Left ventricle myocardium inferior (tissue), 1 donor: ENCODE measurements around the gene HMGB4. TPM values are rescaled to one million over a fixed set of nuclear protein-coding genes. Genes with fewer than 3 reads are reported as not detected.

Experiments used
- DNase-seq: peaks from one replicate; pipeline ENCODE4 v3.0.0-alpha.2; 2020
- H3K27ac ChIP-seq: fragments of 200-600 bp; replicated peaks from 2 replicates; pipeline ENCODE4 v1.8.0; 2021
- H3K27me3 ChIP-seq: fragments of 200-600 bp; 2 replicates; pipeline ENCODE4 v1.8.0; 2021; ENCODE audit warnings: low read depth
- H3K36me3 ChIP-seq: fragments of 200-600 bp; 2 replicates; pipeline ENCODE4 v1.8.0; 2021
- H3K4me1 ChIP-seq: fragments of 200-600 bp; 2 replicates; pipeline ENCODE4 v1.8.0; 2021
- H3K4me3 ChIP-seq: fragments of 200-600 bp; 2 replicates; pipeline ENCODE4 v1.8.0; 2021; ENCODE audit warnings: mild to moderate bottlenecking, moderate library complexity
- H3K9me3 ChIP-seq: fragments of 200-600 bp; replicated peaks from 2 replicates; pipeline ENCODE4 v1.8.0; 2021
- CTCF ChIP-seq: fragments of 200-600 bp; IDR thresholded peaks from 2 replicates; pipeline ENCODE4 v1.8.0; 2021; ENCODE audit warnings: antibody characterized with exemption, mild to moderate bottlenecking, borderline replicate concordance
- intact Hi-C: fragments of 100-400 bp; cut with micrococcal nuclease; formaldehyde crosslinking; loops from one replicate; pipeline ENCODE4 v1.11.0; 2022
- total RNA-seq: library from RNA; stranded (reverse); fragmentation: NEBNext Ultra II Directional; extraction: Animal tissue kit (Norgen Biotek cat#: 25700); gene quantifications from one replicate; pipeline ENCODE4 v1.2.1, GENCODE V29; 2021
- donor health status: DM: no; HTN: yes; CAD: no; lungs with severe emphysema.

Gene HMGB4
- total RNA-seq, 1 donor from 2014 or later, result not detected

- TF ChIP-seq CTCF, result no peak
- H3K9me3 ChIP-seq, result no peaks in the 10 kb centered on the region
- H3K27me3 ChIP-seq, result peaks cover 60% of the 10 kb centered on the region
- DNase-seq, result no peak
- no peak overlapping the region for H3K27ac ChIP-seq
- H3K4me1 ChIP-seq, result no peaks in the 10 kb centered on the region
- no peaks in the 10 kb centered on the region for H3K36me3 ChIP-seq
- no peak overlapping the region for H3K4me3 ChIP-seq
- intact Hi-C loops, result no loop called here
These were observed 44.0 kb upstream of the HMGB4 start for GRCh38 chr1:33819913-33820311.

- Histone ChIP-seq H3K4me1 (no peaks in the 10 kb centered on the region), H3K36me3 (no peaks in the 10 kb centered on the region), H3K9me3 (no peaks in the 10 kb centered on the region), H3K27me3 (peaks cover 60% of the 10 kb centered on the region), H3K4me3 (no peak overlapping the region), H3K27ac (no peak overlapping the region)
- TF ChIP-seq CTCF, result no peak
- DNase-seq, result no peak
- intact Hi-C loops, result no loop called here
These were observed 43.1 kb upstream of the HMGB4 start for GRCh38 chr1:33820804-33821203.

GRCh38 chr1:33821291-33821690, 42.6 kb upstream of the HMGB4 start:
- intact Hi-C loops, result no loop called here
- DNase-seq, result no peak
- no peaks in the 10 kb centered on the region for H3K4me1 ChIP-seq
- H3K27ac ChIP-seq, result no peak overlapping the region
- no peak for TF ChIP-seq CTCF
- peaks cover 58% of the 10 kb centered on the region for H3K27me3 ChIP-seq
- no peak overlapping the region for H3K4me3 ChIP-seq
- no peaks in the 10 kb centered on the region for H3K36me3 ChIP-seq
- no peaks in the 10 kb centered on the region for H3K9me3 ChIP-seq

- Histone ChIP-seq H3K9me3 (no peaks in the 10 kb centered on the region), H3K27ac (no peak overlapping the region), H3K4me1 (no peaks in the 10 kb centered on the region), H3K4me3 (no peak overlapping the region), H3K36me3 (no peaks in the 10 kb centered on the region), H3K27me3 (peaks cover 56% of the 10 kb centered on the region)
- DNase-seq, result no peak
- intact Hi-C loops, result no loop called here
- TF ChIP-seq CTCF, result no peak
These were observed 41.5 kb upstream of the HMGB4 start for GRCh38 chr1:33822396-33822795.

- H3K9me3 ChIP-seq, result no peaks in the 10 kb centered on the region
- DNase-seq, result no peak
- intact Hi-C loops, result no loop called here
- TF ChIP-seq CTCF, result no peak
- H3K4me1 ChIP-seq, result no peaks in the 10 kb centered on the region
- H3K4me3 ChIP-seq, result no peak overlapping the region
- H3K27me3 ChIP-seq, result peaks cover 60% of the 10 kb centered on the region
- H3K36me3 ChIP-seq, result no peaks in the 10 kb centered on the region
- no peak overlapping the region for H3K27ac ChIP-seq
These were observed 40.5 kb upstream of the HMGB4 start for GRCh38 chr1:33823401-33823800.

GRCh38 chr1:33823830-33824229, 40.0 kb upstream of the HMGB4 start:
- Histone ChIP-seq H3K27ac (no peak overlapping the region), H3K27me3 (peaks cover 64% of the 10 kb centered on the region), H3K4me3 (no peak overlapping the region), H3K9me3 (no peaks in the 10 kb centered on the region), H3K4me1 (no peaks in the 10 kb centered on the region), H3K36me3 (no peaks in the 10 kb centered on the region)
- no peak for TF ChIP-seq CTCF
- intact Hi-C loops, result no loop called here
- DNase-seq, result no peak
